ENCODE results near the gene TSGA10IP. TPM values are rescaled to one million over a fixed set of nuclear protein-coding genes. Genes with fewer than 3 reads are reported as not detected.

The TSGA10IP gene
- total RNA-seq, 4 donors from 2014 or later = not detected

GRCh38 chr11:65958291-65958690 is 13.0 kb downstream of the TSGA10IP start:
- no peak for DNase-seq (ENCODE audit: extremely low spot score)
- peaks cover 15 to 21% (median 20%) of the 10 kb centered on the region in 4 donors for H3K4me1 ChIP-seq
- TF ChIP-seq EP300 (IDR thresholded peaks at IDR 0.05) (no peak), POLR2A (IDR thresholded peaks at IDR 0.05; ENCODE audit: low read depth) (no peak), POLR2AphosphoS5 (IDR thresholded peaks at IDR 0.05) (no peak)
- TF ChIP-seq, protein P1, sequence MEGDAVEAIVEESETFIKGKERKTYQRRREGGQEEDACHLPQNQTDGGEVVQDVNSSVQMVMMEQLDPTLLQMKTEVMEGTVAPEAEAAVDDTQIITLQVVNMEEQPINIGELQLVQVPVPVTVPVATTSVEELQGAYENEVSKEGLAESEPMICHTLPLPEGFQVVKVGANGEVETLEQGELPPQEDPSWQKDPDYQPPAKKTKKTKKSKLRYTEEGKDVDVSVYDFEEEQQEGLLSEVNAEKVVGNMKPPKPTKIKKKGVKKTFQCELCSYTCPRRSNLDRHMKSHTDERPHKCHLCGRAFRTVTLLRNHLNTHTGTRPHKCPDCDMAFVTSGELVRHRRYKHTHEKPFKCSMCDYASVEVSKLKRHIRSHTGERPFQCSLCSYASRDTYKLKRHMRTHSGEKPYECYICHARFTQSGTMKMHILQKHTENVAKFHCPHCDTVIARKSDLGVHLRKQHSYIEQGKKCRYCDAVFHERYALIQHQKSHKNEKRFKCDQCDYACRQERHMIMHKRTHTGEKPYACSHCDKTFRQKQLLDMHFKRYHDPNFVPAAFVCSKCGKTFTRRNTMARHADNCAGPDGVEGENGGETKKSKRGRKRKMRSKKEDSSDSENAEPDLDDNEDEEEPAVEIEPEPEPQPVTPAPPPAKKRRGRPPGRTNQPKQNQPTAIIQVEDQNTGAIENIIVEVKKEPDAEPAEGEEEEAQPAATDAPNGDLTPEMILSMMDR (IDR thresholded peaks at IDR 0.05) = no peak
- H3K9me3 ChIP-seq = no peaks in the 10 kb centered on the region
- H3K27ac ChIP-seq (replicated peaks in 1 of 4) = no peak overlapping the region
- no peak overlapping the region for H3K4me3 ChIP-seq
- intact Hi-C loops (cut with DNase I) = loop anchor here (5.0 kb wide), 1 partner anchor 36 kb away; no protein-coding TSS in a partner anchor
- WGBS = 62% methylated on average over 4 of the region's 4 CpGs
- H3K27me3 ChIP-seq = peaks cover 0 to 43% (median 4%) of the 10 kb centered on the region in 4 donors
- no peaks in the 10 kb centered on the region for H3K36me3 ChIP-seq

GRCh38 chr11:65958774-65959420 is 13.6 kb downstream of the TSGA10IP start:
- Histone ChIP-seq H3K27me3 (peaks cover 0 to 38% (median 4%) of the 10 kb centered on the region in 4 donors), H3K4me1 (peaks cover 21 to 27% (median 26%) of the 10 kb centered on the region in 4 donors), H3K36me3 (peaks cover 0 to 5% (median 2%) of the 10 kb centered on the region in 4 donors), H3K4me3 (no peak overlapping the region), H3K27ac (replicated peaks in 1 of 4) (no peak overlapping the region), H3K9me3 (no peaks in the 10 kb centered on the region)
- WGBS = 76% methylated on average over 7 of the region's 17 CpGs
- intact Hi-C loops (cut with DNase I) = loop anchor here (5.0 kb wide), 1 partner anchor 37 kb away; no protein-coding TSS in a partner anchor
- TF ChIP-seq POLR2A (IDR thresholded peaks at IDR 0.05; ENCODE audit: low read depth) (no peak), EP300 (IDR thresholded peaks at IDR 0.05) (no peak), POLR2AphosphoS5 (IDR thresholded peaks at IDR 0.05) (no peak)
- TF ChIP-seq, protein P1 (IDR thresholded peaks at IDR 0.05) = no peak
- no peak for DNase-seq (ENCODE audit: extremely low spot score)

GRCh38 chr11:65960824-65961266 is 15.6 kb downstream of the TSGA10IP start:
- Histone ChIP-seq H3K4me3 (peak overlapping the region; percentile 92 to 99 (median 96)), H3K9me3 (no peaks in the 10 kb centered on the region), H3K27me3 (peaks cover 0 to 19% (median 0%) of the 10 kb centered on the region in 4 donors), H3K36me3 (peaks cover 17 to 25% (median 21%) of the 10 kb centered on the region in 4 donors), H3K4me1 (peaks cover 23 to 34% (median 32%) of the 10 kb centered on the region in 4 donors), H3K27ac (replicated peaks in 1 of 4) (peak overlapping the region; percentile 84 to 92 (median 91))
- no peak for DNase-seq (ENCODE audit: extremely low spot score)
- no peak for TF ChIP-seq EP300 (IDR thresholded peaks at IDR 0.05)
- TF ChIP-seq POLR2AphosphoS5 (IDR thresholded peaks at IDR 0.05) = no peak
- TF ChIP-seq, protein P1 (IDR thresholded peaks at IDR 0.05) = no peak
- 46% methylated on average over 13 of the region's 16 CpGs for WGBS
- intact Hi-C loops (cut with DNase I) = loop anchor here (1.0 to 5.0 kb wide), 2 partner anchors 41 to 73 kb away; partner anchors contain the start of genes BANF1, EIF1AD and FIBP

DNA sequence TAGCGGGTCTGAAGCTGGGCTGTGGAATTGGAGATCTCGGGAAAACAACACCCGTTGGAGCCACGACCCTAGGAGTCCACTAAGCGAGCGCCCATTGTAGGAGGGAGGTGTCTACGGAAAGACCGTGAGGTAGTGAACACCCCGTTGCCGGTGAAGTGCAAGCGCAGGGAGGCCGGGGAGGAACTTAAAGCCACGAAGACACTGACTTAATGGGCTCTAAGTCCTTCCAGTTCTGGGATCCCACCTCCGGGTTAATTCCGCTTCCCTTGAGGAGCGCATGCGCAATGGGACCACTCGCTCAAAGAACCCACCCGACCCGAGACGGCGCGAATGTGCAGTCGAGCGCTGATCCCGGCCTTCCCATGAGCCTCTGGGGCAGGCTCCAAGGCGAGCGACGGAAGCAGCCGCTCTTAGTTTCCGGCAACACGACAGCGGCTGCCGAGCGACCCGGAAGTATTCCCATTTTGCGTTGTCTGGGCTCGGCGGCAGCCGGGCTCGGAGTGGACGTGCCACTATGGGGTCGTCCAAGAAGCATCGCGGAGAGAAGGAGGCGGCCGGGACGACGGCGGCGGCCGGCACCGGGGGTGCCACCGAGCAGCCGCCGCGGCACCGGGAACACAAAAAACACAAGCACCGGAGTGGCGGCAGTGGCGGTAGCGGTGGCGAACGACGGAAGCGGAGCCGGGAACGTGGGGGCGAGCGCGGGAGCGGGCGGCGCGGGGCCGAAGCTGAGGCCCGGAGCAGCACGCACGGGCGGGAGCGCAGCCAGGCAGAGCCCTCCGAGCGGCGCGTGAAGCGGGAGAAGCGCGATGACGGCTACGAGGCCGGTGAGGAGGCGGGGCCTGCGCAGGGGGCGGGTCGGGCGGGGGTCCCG is 16.2 kb downstream of the TSGA10IP start, which contains the start of gene SART1:
SART1 (plus strand) TSS at position 468 of the 874 bp plus-strand sequence; CDS start at position 515, 47 bp downstream.
- intact Hi-C loops (cut with DNase I) = loop anchor here (1.0 to 5.0 kb wide), 2 partner anchors 41 to 73 kb away; partner anchors contain the start of genes BANF1, EIF1AD and FIBP
- H3K36me3 ChIP-seq = peaks cover 24 to 31% (median 28%) of the 10 kb centered on the region in 4 donors
- WGBS = under 1% methylated on average over 35 of the region's 97 CpGs
- H3K4me3 ChIP-seq = peak within 1 kb of the TSS; percentile 92 to 99 (median 96)
- peak within 1 kb of the TSS; percentile 84 to 92 (median 91) for H3K27ac ChIP-seq (replicated peaks in 1 of 4)
- TF ChIP-seq POLR2A (IDR thresholded peaks at IDR 0.05; ENCODE audit: low read depth) (peak; percentile 18), EP300 (IDR thresholded peaks at IDR 0.05) (no peak), POLR2AphosphoS5 (IDR thresholded peaks at IDR 0.05) (peak; percentile 89 to 99)
- TF ChIP-seq, protein P1 (IDR thresholded peaks at IDR 0.05) = peak in 1 of 3 experiments; percentile 43
- peaks cover 0 to 12% (median 0%) of the 10 kb centered on the region in 4 donors for H3K27me3 ChIP-seq
- no peaks in the 10 kb centered on the region for H3K9me3 ChIP-seq
- DNase-seq (ENCODE audit: extremely low spot score) = peak; percentile 99
- H3K4me1 ChIP-seq = peaks cover 23 to 34% (median 32%) of the 10 kb centered on the region in 4 donors

All from esophagus muscularis mucosa (tissue), 4 donors.